HG02571 (cell line): ENCODE results near the gene KLHL9.
A peak's percentile ranks its signal among the peaks of the same experiment; 100 is the strongest.
"Not testable (repeated sequence)": the region's sequence is repeated elsewhere in the genome, so short reads cannot be mapped to it uniquely, and the experiment has no call there.

Source experiments
- ATAC-seq: cut with Tn5 transposase; IDR thresholded peaks from one replicate; pipeline ENCODE4 v1.9.1; 2021; ENCODE audit warnings: mild to moderate bottlenecking, moderate library complexity; ENCODE audit not compliant: unreplicated experiment

Gene KLHL9

GRCh38 chr9:21334701-21335632 is at the start of gene KLHL9:
Gene KLHL9, minus strand, starts transcription at chr9:21335404. Its CDS starts 545 bp downstream, at chr9:21334859.
- peak; percentile 88 for ATAC-seq

- ATAC-seq = no peak
Measured at GRCh38 chr9:21383627-21384026, 48.4 kb upstream of the KLHL9 start.

GRCh38 chr9:21381448-21382339 is 46.5 kb upstream of the KLHL9 start:
- peak; percentile 99 for ATAC-seq

GRCh38 chr9:21371467-21371866 is 36.3 kb upstream of the KLHL9 start:
- ATAC-seq = not testable (repeated sequence)

- ATAC-seq = no peak
Measured at GRCh38 chr9:21367957-21368356, 32.8 kb upstream of the KLHL9 start, which contains the start of gene IFNA13. Gene IFNA13, minus strand, starts transcription at chr9:21368057. Its CDS starts 47 bp downstream, at chr9:21368010.

GRCh38 chr9:21367169-21367568 is 32.0 kb upstream of the KLHL9 start:
- not testable (repeated sequence) for ATAC-seq

GRCh38 chr9:21362287-21362686 is 27.1 kb upstream of the KLHL9 start:
- ATAC-seq = no peak

GRCh38 chr9:21357479-21358460 is 22.6 kb upstream of the KLHL9 start:
- ATAC-seq = peak; percentile 91

GRCh38 chr9:21350787-21351186 is 15.6 kb upstream of the KLHL9 start, which contains the start of gene IFNA6:
Gene IFNA6, minus strand, starts transcription at chr9:21350887. Its CDS starts 0 bp downstream, at chr9:21350887.
- no peak for ATAC-seq

- ATAC-seq = no peak
Measured at GRCh38 chr9:21348430-21348970, 13.3 kb upstream of the KLHL9 start.

GRCh38 chr9:21340735-21341134 is 5.5 kb upstream of the KLHL9 start:
- no peak for ATAC-seq

GRCh38 chr9:21336457-21336856 is 1.3 kb upstream of the KLHL9 start:
- ATAC-seq = no peak

GRCh38 chr9:21333226-21333625 is 2.0 kb downstream of the KLHL9 start:
- no peak for ATAC-seq

- no peak for ATAC-seq
Measured at GRCh38 chr9:21331676-21332402, 3.4 kb downstream of the KLHL9 start.

GRCh38 chr9:21326526-21327139 is 8.6 kb downstream of the KLHL9 start:
- ATAC-seq = peak; percentile 67

- no peak for ATAC-seq
Measured at GRCh38 chr9:21324047-21324446, 11.2 kb downstream of the KLHL9 start.

- ATAC-seq = no peak
Measured at GRCh38 chr9:21322911-21323461, 12.2 kb downstream of the KLHL9 start.

- no peak for ATAC-seq
Measured at GRCh38 chr9:21320465-21320864, 14.7 kb downstream of the KLHL9 start.
